Measurements from ENCODE around the gene CCDC27.

GRCh38 chr1:3730543-3731247, 21.6 kb upstream of the CCDC27 start:
- TF ChIP-seq CTCF (IDR thresholded peaks at IDR 0.05; ENCODE audit: insufficient read depth, low read length): no peak
- no peak for TF ChIP-seq GABPA (IDR thresholded peaks at IDR 0.05; ENCODE audit: low read depth)
- TF ChIP-seq POLR2AphosphoS5 (IDR thresholded peaks at IDR 0.05; ENCODE audit: low read depth): no peak

All from HL-60 (cell line).